Lung (tissue), 12 donors: Measurements from ENCODE around the gene GPATCH1. TPM values are rescaled to one million over a fixed set of nuclear protein-coding genes. Genes with fewer than 3 reads are reported as not detected.
"Not testable (repeated sequence)": the region's sequence is repeated elsewhere in the genome, so short reads cannot be mapped to it uniquely, and the experiment has no call there.

Experiments used
- ATAC-seq: fragments of 200-7000 bp; cut with Tn5 transposase; one replicate; pipeline ENCODE4 v1.9.1; 2020; ENCODE audit warnings: moderate number of reproducible peaks; ENCODE audit not compliant: insufficient read depth, low FRiP score
- DNase-seq, 3 donors: peaks; one replicate each; pipeline ENCODE4 v3.0.0-alpha.2; 2013 to 2017
- H3K27ac ChIP-seq, 2 donors: one replicate each; pipeline ENCODE4 v1.5.1; 2013; ENCODE audit warnings: mild to moderate bottlenecking in 2 of 2, moderate library complexity in 2 of 2, control low read depth in 1 of 2, inconsistent platforms in 1 of 2, low read depth in 1 of 2, low read length in 1 of 2
- H3K27me3 ChIP-seq, 3 donors: one replicate each; pipeline ENCODE4 v1.5.1; 2013; ENCODE audit warnings: low read length in 2 of 3; ENCODE audit not compliant: control insufficient read depth in 3 of 3, insufficient read depth in 3 of 3
- H3K36me3 ChIP-seq, 4 donors: one replicate each; pipeline ENCODE4 v1.5.1; 2013; ENCODE audit warnings: low read length in 4 of 4, mild to moderate bottlenecking in 1 of 4, moderate library complexity in 1 of 4; ENCODE audit not compliant: control insufficient read depth in 4 of 4, insufficient read depth in 4 of 4
- H3K4me1 ChIP-seq, 5 donors: one replicate each; pipeline ENCODE4 v1.5.1; 2013; ENCODE audit warnings: low read length in 5 of 5, mild to moderate bottlenecking in 2 of 5, moderate library complexity in 1 of 5; ENCODE audit not compliant: control insufficient read depth in 5 of 5, insufficient read depth in 5 of 5
- H3K4me3 ChIP-seq: one replicate; pipeline ENCODE4 v1.5.1; 2013; ENCODE audit warnings: mild to moderate bottlenecking, control low read depth, moderate library complexity
- H3K9ac ChIP-seq, 2 donors: one replicate each; pipeline ENCODE4 v1.5.1; 2013; ENCODE audit warnings: low read length in 2 of 2, control low read depth in 1 of 2; ENCODE audit not compliant: insufficient read depth in 1 of 2
- H3K9me3 ChIP-seq, 4 donors: one replicate each; pipeline ENCODE4 v1.5.1; 2013; ENCODE audit warnings: low read length in 3 of 4, mild to moderate bottlenecking in 1 of 4, moderate library complexity in 1 of 4; ENCODE audit not compliant: control insufficient read depth in 4 of 4, insufficient read depth in 3 of 4
- CTCF ChIP-seq: IDR thresholded peaks from 2 replicates; pipeline ENCODE4 v1.5.1; 2012; ENCODE audit warnings: mild to moderate bottlenecking; ENCODE audit errors: control extremely low read depth, extremely low read depth
- WGBS, 2 donors: extraction: QIAGEN DNeasy Blood & Tissue Kit; methylation state at CpG; one replicate each; pipeline ENCODE4 v1.1.7; 2013; 5-methylcytosine and 5-hydroxymethylcytosine counted together
- polyA plus RNA-seq, 2 donors: library from polyadenylated mRNA; stranded (reverse); fragments of 200-250 nt; gene quantifications; one replicate each; pipeline ENCODE4 v1.2.1, GENCODE V29; 2013
- total RNA-seq, 2 donors: library from RNA; depleted of rRNA in 1 of 2; stranded (reverse); fragments of >200 nt in 1 of 2; gene quantifications; one replicate each; pipeline ENCODE4 v1.2.1, GENCODE V29; 2014 to 2021
- donor health status: control.
- donor health status: control.
- donor health status: Bipolar disorder and iron deficiency.
- donor health status: healthy.
- donor health status: DM: yes; HTN: yes; CAD: no.

GPATCH1 gene
- total and polyA plus RNA-seq, 4 donors, result 3.8 to 12.3 (median 6.0) TPM

- Histone ChIP-seq H3K36me3 (peaks cover 0 to 14% (median 13%) of the 10 kb centered on the region in 4 donors), H3K9me3 (no peaks in the 10 kb centered on the region), H3K9ac (no peak overlapping the region), H3K4me1 (no peaks in the 10 kb centered on the region), H3K4me3 (no peak overlapping the region), H3K27ac (no peak overlapping the region), H3K27me3 (no peaks in the 10 kb centered on the region)
- DNase-seq (peak; percentile 47 to 66 (median 64)), ATAC-seq (peak; percentile 66)
- 36 to 41% methylated on average over 12 of the region's 12 CpGs for WGBS, 2 donors
- peak; percentile 64 for TF ChIP-seq CTCF
These were observed 45.0 kb downstream of the GPATCH1 start for GRCh38 chr19:33125929-33126388.

- not testable (repeated sequence) for ATAC-seq, H3K9ac ChIP-seq, H3K9me3 ChIP-seq, H3K4me3 ChIP-seq, DNase-seq, H3K27me3 ChIP-seq, H3K4me1 ChIP-seq, H3K27ac ChIP-seq
- WGBS, 2 donors, result 95 to 97% methylated on average over 8 of the region's 8 CpGs
- H3K36me3 ChIP-seq, result peaks cover 0 to 14% (median 13%) of the 10 kb centered on the region in 4 donors
These were observed 45.7 kb downstream of the GPATCH1 start for GRCh38 chr19:33126712-33127111.

GRCh38 chr19:33129901-33130300, 48.9 kb downstream of the GPATCH1 start:
- Histone ChIP-seq H3K27me3 (peaks cover 0 to 4% (median 0%) of the 10 kb centered on the region in 3 donors), H3K36me3 (peaks cover 0 to 19% (median 12%) of the 10 kb centered on the region in 4 donors), H3K9ac (no peak overlapping the region), H3K4me3 (no peak overlapping the region), H3K4me1 (no peaks in the 10 kb centered on the region), H3K27ac (no peak overlapping the region), H3K9me3 (no peaks in the 10 kb centered on the region)
- 91 to 94% methylated on average over 6 of the region's 6 CpGs for WGBS, 2 donors
- ATAC-seq (no peak), DNase-seq (no peak)
- TF ChIP-seq CTCF, result no peak

GRCh38 chr19:33130433-33130832, 49.5 kb downstream of the GPATCH1 start:
- Histone ChIP-seq H3K4me1 (no peaks in the 10 kb centered on the region), H3K36me3 (peaks cover 0 to 18% (median 11%) of the 10 kb centered on the region in 4 donors), H3K9ac (no peak overlapping the region), H3K9me3 (peaks cover 0 to 3% (median 0%) of the 10 kb centered on the region in 4 donors), H3K4me3 (no peak overlapping the region), H3K27ac (no peak overlapping the region), H3K27me3 (peaks cover 0 to 9% (median 0%) of the 10 kb centered on the region in 3 donors)
- no peak for ATAC-seq
- 93 to 96% methylated on average over 6 of the region's 6 CpGs for WGBS, 2 donors
- TF ChIP-seq CTCF, result no peak
- DNase-seq, result no peak
